ENCODE measurements around the gene CNNM2.
"Not testable (repeated sequence)": the region's sequence is repeated elsewhere in the genome, so short reads cannot be mapped to it uniquely, and the experiment has no call there.

The CNNM2 gene

GRCh38 chr10:102970562-102971340, 52.7 kb downstream of the CNNM2 start:
- no peak for DNase-seq

DNA sequence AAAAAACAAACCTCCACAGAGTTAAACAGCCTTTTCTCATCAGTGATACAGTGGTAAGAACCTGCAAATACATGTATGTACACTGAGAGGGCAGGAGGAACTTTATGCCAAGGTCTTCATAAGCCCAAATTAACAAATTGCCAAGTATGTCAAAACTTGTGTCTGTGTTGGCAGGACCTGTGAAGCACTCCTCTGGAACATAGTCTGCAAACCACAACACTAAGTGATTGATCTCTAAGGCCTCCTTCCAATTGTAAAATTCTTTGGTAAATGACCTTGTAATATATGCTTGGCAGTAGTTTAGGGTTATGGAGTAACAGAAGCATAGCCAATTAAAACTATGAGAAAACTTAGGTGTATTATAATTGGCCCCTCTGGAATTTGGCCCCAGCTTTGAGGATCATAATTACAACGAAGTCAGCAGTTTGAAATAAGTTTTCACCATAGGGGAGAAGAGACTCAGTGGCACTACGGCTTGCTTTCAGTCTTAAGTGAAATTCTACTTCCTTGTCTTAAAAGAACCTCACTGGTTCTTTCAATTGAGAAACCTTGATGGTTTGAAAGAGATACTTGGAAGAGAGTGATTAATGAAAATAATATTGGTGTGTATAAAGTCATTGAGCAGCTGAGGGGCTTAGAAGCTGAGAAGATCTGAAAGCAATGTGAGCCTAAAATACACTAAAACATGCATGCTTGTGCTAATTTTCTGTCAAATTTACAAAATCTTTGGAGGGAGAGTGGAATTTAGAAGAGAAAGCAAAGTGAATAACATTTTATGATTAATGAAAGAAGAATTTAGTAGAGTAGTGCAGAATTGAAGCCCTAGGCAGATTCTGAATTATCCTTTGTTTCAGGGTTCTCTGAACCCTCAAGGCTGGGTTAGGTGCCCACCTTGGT, 57.6 kb downstream of the CNNM2 start:
- no peak for DNase-seq

- DNase-seq = not testable (repeated sequence)
These were observed 58.3 kb downstream of the CNNM2 start for GRCh38 chr10:102976380-102976726.

- no peak for DNase-seq
These were observed 64.2 kb downstream of the CNNM2 start for GRCh38 chr10:102982296-102982695.

DNA sequence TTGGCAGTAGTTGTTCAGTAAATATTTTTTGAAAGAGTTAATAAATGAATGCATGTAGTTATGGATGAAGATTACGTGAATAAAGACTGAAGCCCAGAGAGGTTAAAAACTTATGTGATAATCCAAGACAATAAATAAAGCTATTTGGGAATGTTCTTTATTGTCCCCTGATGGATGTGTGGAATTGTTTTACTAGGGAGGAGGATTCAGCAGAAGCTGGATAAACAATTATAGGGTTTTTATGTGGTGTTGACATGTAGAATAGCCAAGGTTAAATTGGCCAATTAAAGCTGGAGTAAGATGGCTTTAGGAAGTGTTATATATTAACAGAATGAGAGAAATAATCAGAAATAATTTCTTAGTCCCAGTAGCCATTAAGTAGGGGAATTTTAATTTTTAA, 66.0 kb downstream of the CNNM2 start:
- no peak for DNase-seq

- DNase-seq = no peak
These were observed 67.7 kb downstream of the CNNM2 start for GRCh38 chr10:102985811-102986210.

GRCh38 chr10:102988404-102989314, 70.6 kb downstream of the CNNM2 start:
- DNase-seq = no peak

DNA sequence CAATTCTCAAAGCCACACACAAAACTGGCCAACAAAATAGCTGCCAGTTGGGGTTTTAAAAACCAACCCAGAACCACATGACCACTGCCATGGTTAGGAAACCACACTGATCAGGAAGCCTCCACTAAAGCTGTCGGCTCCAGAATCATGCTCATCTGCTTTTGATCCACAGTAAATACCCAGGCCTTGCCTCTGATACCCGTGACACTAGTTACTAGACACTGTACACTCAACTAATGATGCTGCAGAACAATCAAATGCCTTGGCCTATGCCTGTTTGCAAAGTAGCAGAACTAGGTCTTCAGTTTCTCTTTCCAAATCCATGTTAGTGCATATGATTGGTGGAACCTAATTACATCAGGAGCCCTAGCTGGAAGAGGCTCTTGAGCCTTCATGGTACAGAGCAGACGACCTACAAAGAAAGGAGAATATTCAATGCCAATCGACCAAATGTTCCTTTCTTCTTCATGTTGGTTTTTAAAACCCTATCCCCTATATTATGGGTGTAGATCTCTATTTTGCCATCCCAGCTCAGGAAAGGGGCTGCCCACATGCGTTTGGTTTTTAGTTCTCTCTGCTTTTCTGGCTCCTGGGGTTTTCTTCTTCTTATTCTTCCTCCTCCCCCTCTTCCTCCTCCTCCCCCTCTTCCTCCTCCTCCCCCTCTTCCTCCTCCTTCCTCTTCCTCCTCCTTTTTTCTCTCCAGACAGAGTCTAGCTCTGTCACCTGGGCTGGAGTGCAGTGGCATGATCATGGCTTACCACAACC, 76.6 kb downstream of the CNNM2 start:
- DNase-seq = no peak

DNA sequence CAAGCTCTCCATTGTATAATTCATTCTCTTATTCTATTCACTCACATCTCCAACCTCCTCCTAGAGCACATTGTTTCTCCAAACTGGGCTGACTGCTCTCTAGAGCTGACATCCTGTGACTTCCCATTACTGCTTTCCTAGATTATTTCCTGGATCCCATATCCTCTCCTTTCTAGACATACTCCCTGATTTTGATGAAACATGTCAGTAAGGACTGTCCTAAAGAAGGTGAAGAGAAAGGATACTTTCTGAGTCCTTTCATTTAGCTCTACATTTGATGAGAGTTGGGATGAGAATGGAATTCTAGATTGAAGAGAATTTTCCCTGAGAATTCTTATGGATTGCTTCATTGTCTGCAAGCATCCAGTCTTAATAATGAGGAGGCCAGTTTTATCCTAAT, 78.8 kb downstream of the CNNM2 start:
- no peak for DNase-seq

DNA sequence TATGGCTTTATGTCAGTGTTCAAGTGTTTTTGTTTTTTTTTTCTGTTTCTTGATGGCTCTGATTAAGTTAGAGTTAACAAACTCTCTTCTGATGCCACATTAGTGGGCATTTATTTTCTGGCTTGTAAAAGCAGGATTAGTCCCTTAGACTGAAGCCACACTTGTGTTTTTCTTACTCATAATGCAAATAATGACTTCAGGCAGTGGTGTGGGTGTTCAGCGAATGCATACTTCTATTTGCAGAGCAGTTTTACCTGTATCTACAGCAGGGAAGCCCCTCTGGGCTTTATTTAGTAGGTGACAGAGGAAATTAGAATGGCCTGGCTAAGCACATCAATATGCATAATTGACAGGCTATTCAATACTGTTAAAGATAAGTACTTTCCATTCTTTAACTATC, 79.9 kb downstream of the CNNM2 start:
- no peak for DNase-seq

DNA sequence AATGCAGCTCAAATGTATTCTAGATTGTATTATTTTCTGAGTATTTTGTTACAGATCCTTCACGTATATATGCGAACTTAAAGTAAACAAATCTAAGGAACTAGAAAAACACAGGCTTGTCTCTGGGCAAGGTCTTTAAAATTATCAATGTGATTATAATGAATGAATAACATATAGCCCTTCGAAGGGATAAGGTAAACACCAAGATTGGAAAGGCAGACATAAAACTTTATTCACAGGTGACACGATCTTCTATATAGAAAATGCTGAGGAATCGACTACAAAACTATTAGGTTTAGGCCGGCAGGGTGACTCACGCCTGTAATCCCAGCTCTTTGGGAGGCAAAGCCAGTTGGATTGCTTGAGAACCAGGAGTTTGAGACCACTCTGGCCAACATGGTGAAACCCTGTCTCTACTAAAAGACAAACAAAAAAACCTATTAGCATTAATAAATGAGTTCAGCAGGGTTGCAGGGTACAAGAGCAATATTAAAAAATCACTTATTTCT, 80.4 kb downstream of the CNNM2 start:
- no peak for DNase-seq

DNA sequence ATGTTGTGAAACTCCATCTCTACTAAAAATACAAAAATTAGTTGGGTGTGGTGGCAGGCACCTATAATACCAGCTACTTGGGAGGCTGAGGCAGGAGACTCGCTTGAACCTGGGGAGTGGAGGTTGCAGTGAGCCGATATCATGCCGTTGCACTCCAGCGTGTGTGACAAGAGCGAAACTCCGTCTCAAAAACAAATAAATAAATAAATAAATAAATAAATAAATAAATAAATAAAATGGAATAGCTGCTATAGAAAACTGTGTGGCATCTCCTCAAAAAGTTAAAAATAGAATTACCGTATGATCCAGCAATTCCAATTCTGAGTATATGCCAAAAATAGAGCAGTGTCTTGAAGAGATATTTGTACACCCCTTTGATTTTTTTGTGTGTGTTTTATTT, 82.0 kb downstream of the CNNM2 start:
- not testable (repeated sequence) for DNase-seq

- DNase-seq = no peak
These were observed 88.9 kb downstream of the CNNM2 start for GRCh38 chr10:103007017-103007416.

- DNase-seq = no peak
These were observed 95.3 kb downstream of the CNNM2 start for GRCh38 chr10:103013416-103013815.

DNA sequence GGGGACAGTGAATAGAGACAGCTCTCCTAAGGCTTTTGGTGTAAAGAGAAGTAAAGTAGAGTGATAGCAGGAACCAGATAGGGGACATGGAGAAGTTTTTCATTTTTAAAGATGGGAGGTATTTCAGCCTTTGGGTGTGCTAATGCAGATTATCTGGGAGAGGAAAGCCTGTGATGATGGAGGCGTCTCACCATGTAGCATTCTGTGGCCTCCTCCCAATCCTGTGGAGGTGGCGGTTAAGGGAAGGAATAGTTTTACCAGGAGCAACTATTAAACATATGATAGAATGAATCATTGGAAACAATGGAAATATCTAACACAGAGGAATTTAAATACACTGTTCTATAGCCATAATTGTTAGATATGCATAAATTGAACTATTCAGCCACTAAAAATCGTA, 101.3 kb downstream of the CNNM2 start:
- no peak for DNase-seq

DNA sequence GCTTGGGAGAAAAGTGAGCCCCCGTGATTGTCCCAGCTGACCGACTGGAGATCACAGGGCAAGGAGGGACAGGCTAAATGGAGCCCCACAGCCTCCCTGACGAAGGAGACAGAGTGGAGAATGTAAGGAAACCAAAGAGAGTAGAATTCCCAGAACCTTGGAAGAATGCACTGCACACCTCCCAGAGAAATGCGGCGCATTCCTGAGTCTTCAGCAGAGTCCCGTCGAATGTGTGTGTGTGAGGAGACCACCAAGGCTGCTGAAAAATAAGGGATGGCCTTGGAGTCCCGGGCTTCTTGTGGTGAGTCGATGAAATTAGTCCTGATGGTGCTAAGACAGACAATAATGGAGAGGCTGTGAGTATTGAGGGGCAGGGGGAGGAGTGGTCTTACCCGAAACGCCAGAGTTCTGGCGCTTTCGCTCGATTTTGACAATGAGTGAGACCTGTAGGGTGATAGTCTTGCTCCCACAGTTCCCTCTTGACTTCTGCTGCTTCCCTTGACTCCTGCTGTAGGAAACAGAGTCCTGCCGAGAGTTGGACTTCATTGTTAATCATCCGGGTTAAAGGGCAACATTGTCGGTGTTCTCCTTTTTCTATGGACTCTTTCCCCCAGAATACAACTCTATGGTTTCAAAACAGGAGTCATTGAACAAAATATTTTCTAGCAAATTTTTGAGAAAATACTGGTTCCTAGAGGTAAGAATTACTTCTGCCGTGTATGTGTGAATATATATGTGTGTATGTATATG, 103.2 kb downstream of the CNNM2 start:
- no peak for DNase-seq

- DNase-seq = no peak
These were observed 103.8 kb downstream of the CNNM2 start for GRCh38 chr10:103021900-103022293.

DNA sequence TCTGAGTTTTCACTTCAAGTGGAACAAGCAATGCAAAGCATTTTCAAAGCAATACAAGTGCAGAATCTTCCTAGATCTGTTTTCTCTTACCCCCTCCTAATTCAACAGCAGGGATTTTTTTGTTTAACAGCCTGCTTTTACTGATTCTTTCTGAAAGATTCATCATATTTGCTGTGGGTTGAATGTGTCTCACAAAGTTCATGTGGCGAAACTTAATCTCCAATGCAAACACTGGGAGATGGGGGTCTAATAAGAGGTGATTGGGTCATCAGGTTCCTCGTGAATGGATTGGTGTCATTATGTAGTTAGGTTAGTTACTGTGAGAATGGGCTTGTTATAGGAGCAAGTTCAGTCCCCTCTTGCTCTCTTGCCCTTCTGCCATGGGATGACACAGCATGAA, 107.6 kb downstream of the CNNM2 start:
- no peak for DNase-seq

DNA sequence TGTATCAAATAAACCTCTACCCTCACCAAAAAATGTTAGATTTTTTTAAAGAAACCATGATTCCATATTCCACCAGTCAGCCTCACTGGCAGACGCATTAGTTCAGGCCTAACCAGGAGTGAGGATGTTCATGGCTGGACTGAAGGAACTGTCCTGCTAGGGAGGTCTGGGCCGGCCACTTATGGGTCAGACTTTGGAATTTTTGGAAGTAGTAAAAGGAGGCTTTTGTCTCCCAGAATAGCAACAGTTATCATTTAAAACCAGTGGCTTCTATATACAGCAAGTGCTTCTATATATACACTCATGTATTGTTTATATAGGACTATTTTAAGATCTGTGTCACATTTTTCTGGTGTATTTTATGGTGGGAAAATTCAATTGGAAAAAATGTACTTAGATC, 120.5 kb downstream of the CNNM2 start:
- no peak for DNase-seq

DNA sequence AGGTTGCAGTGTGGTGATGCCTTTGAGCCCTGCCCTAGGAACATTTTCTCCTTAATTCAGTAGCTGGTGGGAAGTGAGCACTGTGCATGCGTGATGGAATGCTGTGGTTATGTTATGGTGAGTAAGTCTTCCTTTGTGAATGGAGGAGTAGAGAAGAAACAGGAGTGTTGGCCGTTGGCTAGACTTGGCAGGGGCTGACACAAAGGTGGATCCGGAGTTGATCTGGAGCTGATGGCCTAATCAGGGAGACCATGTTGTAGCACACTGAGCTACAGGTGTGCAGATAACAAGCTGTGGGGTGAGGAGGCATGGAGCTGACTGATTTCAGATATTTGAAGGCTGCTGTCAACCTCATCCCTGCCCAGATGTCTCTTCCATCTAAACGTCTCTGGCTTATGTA, 122.3 kb downstream of the CNNM2 start:
- DNase-seq = no peak

- no peak for DNase-seq
These were observed 123.3 kb downstream of the CNNM2 start for GRCh38 chr10:103041391-103041790.
